ENCODE measurements around the gene ENPP6.

ENPP6 gene

DNA sequence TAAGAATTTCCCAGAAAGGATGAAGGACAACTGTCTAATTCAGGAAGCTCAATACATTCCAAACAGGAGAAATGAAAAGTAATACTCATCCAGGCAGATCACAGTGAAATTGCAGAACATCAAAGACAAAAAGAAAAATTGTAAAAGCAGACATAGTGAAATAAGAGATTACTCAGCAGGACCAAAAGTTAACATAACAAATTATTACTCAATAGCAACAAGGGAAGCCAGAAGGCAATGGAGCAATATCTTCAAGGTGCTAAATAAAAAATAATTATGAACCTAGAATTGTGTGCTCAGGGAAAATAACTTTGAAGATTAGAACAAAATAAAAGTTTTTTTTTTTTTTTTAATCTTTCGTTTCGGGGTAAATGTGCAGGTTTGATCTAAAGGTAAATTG is 30.5 kb upstream of the ENPP6 start:
- H3K27me3 ChIP-seq (ENCODE audit: low read depth, low read length): no peaks in the 10 kb centered on the region

DNA sequence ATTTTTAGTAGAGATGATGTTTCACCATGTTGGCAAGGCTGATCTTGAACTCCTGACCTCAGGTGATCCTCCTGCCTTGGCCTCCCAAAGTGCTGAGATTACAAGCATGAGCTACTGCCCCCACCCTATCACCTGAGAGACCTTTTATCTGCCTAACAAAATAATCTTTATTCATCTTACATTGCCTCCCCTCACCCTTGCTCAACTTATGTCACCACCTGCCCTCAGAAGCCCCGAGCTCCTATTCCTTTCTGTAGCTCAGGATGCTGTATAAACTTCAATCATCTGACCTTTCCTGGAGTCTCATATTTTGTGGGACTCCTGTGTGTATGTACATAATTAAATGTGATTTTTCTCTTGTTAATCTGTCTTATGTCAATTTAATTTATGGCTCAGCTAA is 29.7 kb upstream of the ENPP6 start:
- H3K79me2 ChIP-seq (ENCODE audit: low read length): no peaks in the 10 kb centered on the region
- H3K9me3 ChIP-seq (ENCODE audit: insufficient read depth, low read length): no peaks in the 10 kb centered on the region
- no peaks in the 10 kb centered on the region for H3K4me1 ChIP-seq (ENCODE audit: low read length)
- no peaks in the 10 kb centered on the region for H3K27me3 ChIP-seq (ENCODE audit: low read depth, low read length)
- no peak for TF ChIP-seq EZH2phosphoT487 (IDR thresholded peaks at IDR 0.05; ENCODE audit: low read depth)
- TF ChIP-seq, protein P1, sequence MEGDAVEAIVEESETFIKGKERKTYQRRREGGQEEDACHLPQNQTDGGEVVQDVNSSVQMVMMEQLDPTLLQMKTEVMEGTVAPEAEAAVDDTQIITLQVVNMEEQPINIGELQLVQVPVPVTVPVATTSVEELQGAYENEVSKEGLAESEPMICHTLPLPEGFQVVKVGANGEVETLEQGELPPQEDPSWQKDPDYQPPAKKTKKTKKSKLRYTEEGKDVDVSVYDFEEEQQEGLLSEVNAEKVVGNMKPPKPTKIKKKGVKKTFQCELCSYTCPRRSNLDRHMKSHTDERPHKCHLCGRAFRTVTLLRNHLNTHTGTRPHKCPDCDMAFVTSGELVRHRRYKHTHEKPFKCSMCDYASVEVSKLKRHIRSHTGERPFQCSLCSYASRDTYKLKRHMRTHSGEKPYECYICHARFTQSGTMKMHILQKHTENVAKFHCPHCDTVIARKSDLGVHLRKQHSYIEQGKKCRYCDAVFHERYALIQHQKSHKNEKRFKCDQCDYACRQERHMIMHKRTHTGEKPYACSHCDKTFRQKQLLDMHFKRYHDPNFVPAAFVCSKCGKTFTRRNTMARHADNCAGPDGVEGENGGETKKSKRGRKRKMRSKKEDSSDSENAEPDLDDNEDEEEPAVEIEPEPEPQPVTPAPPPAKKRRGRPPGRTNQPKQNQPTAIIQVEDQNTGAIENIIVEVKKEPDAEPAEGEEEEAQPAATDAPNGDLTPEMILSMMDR (IDR thresholded peaks at IDR 0.05; ENCODE audit: low read depth, low read length): no peak
- H3K4me3 ChIP-seq (ENCODE audit: low read length): no peak overlapping the region
- H2AFZ ChIP-seq (ENCODE audit: low read depth, low read length): no peak overlapping the region
- no peaks in the 10 kb centered on the region for H3K36me3 ChIP-seq (replicated peaks; ENCODE audit: low read depth, low read length)
- H4K20me1 ChIP-seq (ENCODE audit: insufficient read depth, low read length): no peaks in the 10 kb centered on the region
- no peak overlapping the region for H3K4me2 ChIP-seq (ENCODE audit: low read length)
- no peak overlapping the region for H3K9ac ChIP-seq (ENCODE audit: low read length)
- no peak overlapping the region for H3K27ac ChIP-seq (ENCODE audit: low read length)

More for the DNA sequence above, 30.5 kb upstream of the ENPP6 start:
- no peak overlapping the region for H3K4me3 ChIP-seq (ENCODE audit: low read length)
- H3K4me1 ChIP-seq (ENCODE audit: low read length): no peaks in the 10 kb centered on the region
- no peak overlapping the region for H3K9ac ChIP-seq (ENCODE audit: low read length)
- H3K79me2 ChIP-seq (ENCODE audit: low read length): no peaks in the 10 kb centered on the region
- TF ChIP-seq, protein P1 (IDR thresholded peaks at IDR 0.05; ENCODE audit: low read depth, low read length): no peak
- no peak for TF ChIP-seq EZH2phosphoT487 (IDR thresholded peaks at IDR 0.05; ENCODE audit: low read depth)
- H3K9me3 ChIP-seq (ENCODE audit: insufficient read depth, low read length): no peaks in the 10 kb centered on the region
- H3K27ac ChIP-seq (ENCODE audit: low read length): no peak overlapping the region
- H4K20me1 ChIP-seq (ENCODE audit: insufficient read depth, low read length): no peaks in the 10 kb centered on the region
- no peak overlapping the region for H2AFZ ChIP-seq (ENCODE audit: low read depth, low read length)
- no peaks in the 10 kb centered on the region for H3K36me3 ChIP-seq (replicated peaks; ENCODE audit: low read depth, low read length)
- H3K4me2 ChIP-seq (ENCODE audit: low read length): no peak overlapping the region

DNA sequence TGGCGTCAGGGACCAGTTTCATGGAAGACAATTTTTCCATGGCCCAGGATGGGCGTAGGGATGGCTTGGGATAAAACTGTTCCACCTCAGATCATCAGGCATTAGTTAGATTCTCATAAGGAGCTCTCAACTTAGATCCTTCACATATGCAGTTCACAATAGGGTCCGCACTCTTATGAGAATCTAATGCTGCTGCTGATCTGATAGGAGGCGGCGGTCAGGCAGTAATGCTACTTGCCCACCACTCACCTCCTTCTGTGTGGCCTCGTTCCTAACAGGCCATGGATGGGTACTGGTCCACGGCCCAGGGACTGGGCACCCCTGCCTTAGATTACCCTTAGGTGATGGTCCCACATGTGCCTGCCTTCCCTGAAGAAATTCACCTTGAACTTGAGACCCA is 28.8 kb upstream of the ENPP6 start:
- no peaks in the 10 kb centered on the region for H3K9me3 ChIP-seq (ENCODE audit: insufficient read depth, low read length)
- H4K20me1 ChIP-seq (ENCODE audit: insufficient read depth, low read length): no peaks in the 10 kb centered on the region

DNA sequence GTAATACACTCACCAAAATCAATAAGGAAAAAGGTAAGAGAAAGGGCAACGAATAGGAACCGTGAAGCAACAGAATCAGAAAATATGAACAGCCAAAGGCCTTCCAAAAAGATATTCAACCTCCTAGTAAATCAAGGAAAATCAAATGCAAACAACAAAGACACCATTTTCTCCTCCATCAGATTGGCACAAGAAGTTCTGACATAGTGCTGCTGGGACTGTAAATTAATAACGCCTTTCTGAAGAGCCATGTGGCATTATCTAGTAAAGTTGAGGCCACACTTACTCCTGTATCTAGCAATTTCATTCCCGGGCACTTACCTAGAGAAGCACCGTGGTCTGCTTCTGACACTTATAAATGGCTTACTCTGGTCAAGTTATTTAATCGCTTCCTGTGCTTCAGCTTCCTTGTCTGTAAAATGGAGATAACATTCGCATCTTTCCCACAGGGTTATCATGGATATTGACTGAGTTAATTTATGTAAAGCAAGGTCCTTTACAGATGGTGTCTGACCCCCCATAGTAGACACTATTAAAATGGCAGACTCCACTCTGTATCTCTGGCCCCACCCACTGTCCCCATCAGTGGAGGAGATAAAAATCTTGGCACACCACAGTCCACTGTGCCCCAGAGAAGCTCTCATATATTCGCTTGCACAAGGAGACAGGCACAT is 20.5 kb upstream of the ENPP6 start:
- no peak overlapping the region for H3K4me3 ChIP-seq (ENCODE audit: low read length)
- no peak overlapping the region for H2AFZ ChIP-seq (ENCODE audit: low read depth, low read length)
- H3K27me3 ChIP-seq (ENCODE audit: low read depth, low read length): no peaks in the 10 kb centered on the region
- TF ChIP-seq, protein P1 (IDR thresholded peaks at IDR 0.05; ENCODE audit: low read depth, low read length): no peak
- TF ChIP-seq EZH2phosphoT487 (IDR thresholded peaks at IDR 0.05; ENCODE audit: low read depth): no peak
- no peaks in the 10 kb centered on the region for H3K79me2 ChIP-seq (ENCODE audit: low read length)
- no peak overlapping the region for H3K9ac ChIP-seq (ENCODE audit: low read length)
- no peaks in the 10 kb centered on the region for H3K4me1 ChIP-seq (ENCODE audit: low read length)
- no peak overlapping the region for H3K27ac ChIP-seq (ENCODE audit: low read length)
- no peaks in the 10 kb centered on the region for H3K36me3 ChIP-seq (replicated peaks; ENCODE audit: low read depth, low read length)
- no peak overlapping the region for H3K4me2 ChIP-seq (ENCODE audit: low read length)
- no peaks in the 10 kb centered on the region for H4K20me1 ChIP-seq (ENCODE audit: insufficient read depth, low read length)
- no peaks in the 10 kb centered on the region for H3K9me3 ChIP-seq (ENCODE audit: insufficient read depth, low read length)

More for the DNA sequence above, 28.8 kb upstream of the ENPP6 start:
- H3K27ac ChIP-seq (ENCODE audit: low read length): no peak overlapping the region
- H3K4me3 ChIP-seq (ENCODE audit: low read length): no peak overlapping the region
- no peaks in the 10 kb centered on the region for H3K36me3 ChIP-seq (replicated peaks; ENCODE audit: low read depth, low read length)
- TF ChIP-seq, protein P1 (IDR thresholded peaks at IDR 0.05; ENCODE audit: low read depth, low read length): no peak
- TF ChIP-seq EZH2phosphoT487 (IDR thresholded peaks at IDR 0.05; ENCODE audit: low read depth): no peak
- no peak overlapping the region for H3K9ac ChIP-seq (ENCODE audit: low read length)
- no peaks in the 10 kb centered on the region for H3K79me2 ChIP-seq (ENCODE audit: low read length)
- no peaks in the 10 kb centered on the region for H3K27me3 ChIP-seq (ENCODE audit: low read depth, low read length)
- no peak overlapping the region for H2AFZ ChIP-seq (ENCODE audit: low read depth, low read length)
- no peaks in the 10 kb centered on the region for H3K4me1 ChIP-seq (ENCODE audit: low read length)
- H3K4me2 ChIP-seq (ENCODE audit: low read length): no peak overlapping the region
